Panc1 (cell line): ENCODE measurements around the gene ARHGEF40. TPM values are rescaled to one million over a fixed set of nuclear protein-coding genes. Genes with fewer than 3 reads are reported as not detected.
A peak's percentile ranks its signal among the peaks of the same experiment; 100 is the strongest.

Experiments
- ATAC-seq: fragments of 200-7000 bp; cut with Tn5 transposase; 2 replicates; pipeline ENCODE4 v1.9.1; 2020; ENCODE audit warnings: mild to moderate bottlenecking, moderate library complexity
- BruUV-seq: library from RNA; stranded (reverse); fragments of 400-500 nt; replicated peaks from 2 replicates; lab custom pipeline; 2021; lab: Mats Ljungman, UMichigan
- CTCF ChIA-PET: fragments of 300-600 bp; sonication (Branson Sonifier 250); formaldehyde crosslinking; loops from one replicate; lab custom pipeline; 2022; ENCODE audit warnings: antibody characterized with exemption; lab: Charles Lee
- POLR2A ChIA-PET: fragments of 300-600 bp; sonication (Branson Sonifier 250); formaldehyde crosslinking; loops from one replicate; lab custom pipeline; 2022; ENCODE audit warnings: antibody characterized with exemption; lab: Charles Lee
- DNase-seq: peaks from one replicate; pipeline ENCODE4 v3.0.0-alpha.2; 2010; ENCODE audit warnings: low read depth, low spot score
- H3K27ac ChIP-seq: 2 replicates; pipeline ENCODE4 v1.5.1; 2011; ENCODE audit warnings: mild to moderate bottlenecking, low read length, inconsistent platforms
- H3K27me3 ChIP-seq: fragments of 200-500 bp; sonication (Bioruptor generic); 2 replicates; pipeline ENCODE4 v1.6.0; 2014; ENCODE audit warnings: low read length, inconsistent platforms; ENCODE audit not compliant: control insufficient read depth, insufficient read depth
- H3K36me3 ChIP-seq: fragments of 200-500 bp; sonication (Bioruptor generic); 2 replicates; pipeline ENCODE4 v1.5.1; 2014; ENCODE audit warnings: inconsistent platforms, mild to moderate bottlenecking, low read length, moderate library complexity; ENCODE audit not compliant: control insufficient read depth, insufficient read depth
- H3K4me1 ChIP-seq: 2 replicates; pipeline ENCODE4 v1.5.1; 2011; ENCODE audit warnings: inconsistent platforms, mild to moderate bottlenecking, low read length, moderate library complexity; ENCODE audit not compliant: control insufficient read depth, insufficient read depth
- H3K4me3 ChIP-seq, 2 experiments: 2 replicates each; pipeline ENCODE4 v1.5.1; 2011 to 2012; ENCODE audit warnings: low read depth in 2 of 2, low read length in 2 of 2, mild to moderate bottlenecking in 2 of 2, inconsistent platforms in 1 of 2, moderate library complexity in 1 of 2
- H3K9me3 ChIP-seq: fragments of 200-500 bp; sonication (Bioruptor generic); 2 replicates; pipeline ENCODE4 v1.5.1; 2014; ENCODE audit warnings: low read depth, mild to moderate bottlenecking, inconsistent platforms, low read length, moderate library complexity; ENCODE audit not compliant: control insufficient read depth, insufficient read depth
- CTCF ChIP-seq: fragments of 450-650 bp; IDR thresholded peaks from 2 replicates; pipeline ENCODE4 v1.5.1; 2017; ENCODE audit warnings: mild to moderate bottlenecking
- POLR2AphosphoS5 ChIP-seq: IDR thresholded peaks from 2 replicates; pipeline ENCODE4 v1.6.1; 2012; ENCODE audit warnings: mild to moderate bottlenecking, low read depth, low read length, moderate library complexity
- REST ChIP-seq, 2 experiments: IDR thresholded peaks; 2 replicates each; pipeline ENCODE4 v1.6.1; 2011 to 2012; ENCODE audit warnings: low read depth in 2 of 2, control low read depth in 1 of 2, low read length in 1 of 2, mild to moderate bottlenecking in 1 of 2, moderate library complexity in 1 of 2; ENCODE audit not compliant: insufficient read depth in 1 of 2
- SIN3A ChIP-seq: IDR thresholded peaks from 2 replicates; pipeline ENCODE4 v1.6.1; 2012; ENCODE audit warnings: low read depth, mild to moderate bottlenecking, low read length, moderate library complexity, borderline replicate concordance; ENCODE audit not compliant: insufficient read depth
- TCF7L2 ChIP-seq: IDR thresholded peaks from 2 replicates; pipeline ENCODE4 v1.6.1; 2011; ENCODE audit warnings: mild to moderate bottlenecking, low read depth, low read length, inconsistent platforms
- in situ Hi-C: cut with HindIII; loops from 2 replicates; pipeline ENCODE4 v1.10.0; 2016; ENCODE audit warnings: low sequenced_read_pairs, low pct_unique_long_range_greater_than_20kb
- intact Hi-C: fragments of 100-400 bp; cut with micrococcal nuclease; formaldehyde crosslinking; loops from one replicate; pipeline ENCODE4 v1.10.0; 2022; ENCODE audit not compliant: unreplicated experiment
- total RNA-seq: library from RNA; stranded (reverse); gene quantifications from one replicate; pipeline ENCODE4 v1.2.1, GENCODE V29; 2021; ENCODE audit not compliant: unreplicated experiment

Gene ARHGEF40
- total RNA-seq, 1 experiment from 2014 or later = 11.1 TPM

GRCh38 chr14:21084396-21084795 lies 14.3 kb downstream of the ARHGEF40 start:
- Histone ChIP-seq H3K36me3 (no peaks in the 10 kb centered on the region), H3K4me1 (no peaks in the 10 kb centered on the region), H3K9me3 (no peaks in the 10 kb centered on the region), H3K27ac (no peak overlapping the region), H3K4me3 (no peak overlapping the region), H3K27me3 (no peaks in the 10 kb centered on the region)
- DNase-seq (no peak), ATAC-seq (no peak)
- POLR2A ChIA-PET = no interaction called here
- CTCF ChIA-PET = no interaction called here
- no TSS peak for BruUV-seq
- intact Hi-C loops (no loop called here), in situ Hi-C loops (no loop called here)
- TF ChIP-seq TCF7L2 (no peak), POLR2AphosphoS5 (no peak), CTCF (no peak), REST (IDR thresholded peaks at IDR 0.05; ENCODE audit: insufficient read depth in 1 of 2, low read depth in 2 of 2, low read length in 1 of 2) (no peak), SIN3A (no peak)

- Histone ChIP-seq H3K27ac (no peak overlapping the region), H3K27me3 (no peaks in the 10 kb centered on the region), H3K4me3 (no peak overlapping the region), H3K9me3 (no peaks in the 10 kb centered on the region), H3K4me1 (no peaks in the 10 kb centered on the region), H3K36me3 (no peaks in the 10 kb centered on the region)
- BruUV-seq = no TSS peak
- ChIA-PET POLR2A (no interaction called here), CTCF (no interaction called here)
- in situ Hi-C loops (no loop called here), intact Hi-C loops (no loop called here)
- DNase-seq (no peak), ATAC-seq (peak; percentile 51; the same call in 1 of the 2 replicates)
- TF ChIP-seq SIN3A (no peak), CTCF (no peak)
Measured at GRCh38 chr14:21084998-21085853, 15.1 kb downstream of the ARHGEF40 start.
